ENCODE measurements around the gene CD6. TPM values are rescaled to one million over a fixed set of nuclear protein-coding genes. Genes with fewer than 3 reads are reported as not detected.

Gene CD6
- total and polyA plus RNA-seq, 2 experiments from 2014 or later, result 4.2 TPM; not detected in 1

- H3K4me3 ChIP-seq, result no peak overlapping the region
- no peak overlapping the region for H3K27ac ChIP-seq
- no peaks in the 10 kb centered on the region for H3K36me3 ChIP-seq
- H3K27me3 ChIP-seq, result no peaks in the 10 kb centered on the region
- H3K4me1 ChIP-seq (ENCODE audit: low read depth), result peaks cover 5% of the 10 kb centered on the region
- TF ChIP-seq CTCF (IDR thresholded peaks at IDR 0.05; ENCODE audit: low read depth, low read length), result no peak
- no peak for DNase-seq (ENCODE audit: low read depth in 1 of 2, low spot score in 1 of 2)
- no peaks in the 10 kb centered on the region for H3K9me3 ChIP-seq (ENCODE audit: low read depth)
Measured at GRCh38 chr11:61065955-61066638, 94.6 kb downstream of the CD6 start.

- DNase-seq (ENCODE audit: low read depth in 1 of 2, low spot score in 1 of 2), result no peak
- Histone ChIP-seq H3K27ac (no peak overlapping the region), H3K4me1 (ENCODE audit: low read depth) (peaks cover 8% of the 10 kb centered on the region), H3K27me3 (no peaks in the 10 kb centered on the region), H3K4me3 (no peak overlapping the region), H3K36me3 (no peaks in the 10 kb centered on the region), H3K9me3 (ENCODE audit: low read depth) (no peaks in the 10 kb centered on the region)
- TF ChIP-seq CTCF (IDR thresholded peaks at IDR 0.05; ENCODE audit: low read depth, low read length), result no peak
Measured at GRCh38 chr11:61066645-61067044, 95.2 kb downstream of the CD6 start.

- TF ChIP-seq CTCF (IDR thresholded peaks at IDR 0.05; ENCODE audit: low read depth, low read length), result no peak
- no peak overlapping the region for H3K4me3 ChIP-seq
- H3K36me3 ChIP-seq, result no peaks in the 10 kb centered on the region
- H3K27ac ChIP-seq, result no peak overlapping the region
- H3K9me3 ChIP-seq (ENCODE audit: low read depth), result no peaks in the 10 kb centered on the region
- no peaks in the 10 kb centered on the region for H3K27me3 ChIP-seq
- no peak for DNase-seq (ENCODE audit: low read depth in 1 of 2, low spot score in 1 of 2)
- peaks cover 15% of the 10 kb centered on the region for H3K4me1 ChIP-seq (ENCODE audit: low read depth)
Measured at GRCh38 chr11:61067782-61068446, 96.4 kb downstream of the CD6 start.

- Histone ChIP-seq H3K27me3 (no peaks in the 10 kb centered on the region), H3K36me3 (no peaks in the 10 kb centered on the region), H3K27ac (no peak overlapping the region), H3K4me1 (ENCODE audit: low read depth) (peaks cover 15% of the 10 kb centered on the region), H3K4me3 (no peak overlapping the region), H3K9me3 (ENCODE audit: low read depth) (no peaks in the 10 kb centered on the region)
- no peak for DNase-seq (ENCODE audit: low read depth in 1 of 2, low spot score in 1 of 2)
- no peak for TF ChIP-seq CTCF (IDR thresholded peaks at IDR 0.05; ENCODE audit: low read depth, low read length)
Measured at GRCh38 chr11:61068581-61068980, 97.1 kb downstream of the CD6 start.

- Histone ChIP-seq H3K9me3 (ENCODE audit: low read depth) (no peaks in the 10 kb centered on the region), H3K36me3 (no peaks in the 10 kb centered on the region), H3K27me3 (no peaks in the 10 kb centered on the region), H3K27ac (no peak overlapping the region), H3K4me1 (ENCODE audit: low read depth) (peaks cover 15% of the 10 kb centered on the region), H3K4me3 (no peak overlapping the region)
- TF ChIP-seq CTCF (IDR thresholded peaks at IDR 0.05; ENCODE audit: low read depth, low read length), result no peak
- DNase-seq (ENCODE audit: low read depth in 1 of 2, low spot score in 1 of 2), result no peak
Measured at GRCh38 chr11:61069427-61069826, 97.9 kb downstream of the CD6 start.

Other genes with a start within 250 kb of the CD6 start
- gene MS4A18, start 247.0 kb upstream of the CD6 start, total RNA-seq, result not detected in 2 replicates
- not detected in 2 replicates for gene MS4A18, start 247.0 kb upstream of the CD6 start, polyA plus RNA-seq
- not detected in 2 replicates for gene MS4A15, start 214.8 kb upstream of the CD6 start, total RNA-seq
- gene MS4A15, start 214.8 kb upstream of the CD6 start, polyA plus RNA-seq, result not detected in 2 replicates
- not detected in 2 replicates for gene MS4A10, start 186.3 kb upstream of the CD6 start, total RNA-seq
- gene MS4A10, start 186.3 kb upstream of the CD6 start, polyA plus RNA-seq, result not detected in 2 replicates
- 16.5 and 18.1 TPM in 2 replicates for gene CCDC86, start 129.6 kb upstream of the CD6 start, total RNA-seq
- 30.9 and 37.4 TPM in 2 replicates for gene CCDC86, start 129.6 kb upstream of the CD6 start, polyA plus RNA-seq
- gene PTGDR2, start 115.7 kb upstream of the CD6 start, total RNA-seq, result 0.04 and 0.09 TPM in 2 replicates
- gene PTGDR2, start 115.7 kb upstream of the CD6 start, polyA plus RNA-seq, result 0.07 TPM in 2 replicates
- not detected in 2 replicates for gene ZP1, start 104.1 kb upstream of the CD6 start, total RNA-seq
- 1.9 TPM in 1 of 2 replicates, not detected in the other for gene ZP1, start 104.1 kb upstream of the CD6 start, polyA plus RNA-seq
- gene PRPF19, start 65.1 kb upstream of the CD6 start, total RNA-seq, result 58.8 and 75.2 TPM in 2 replicates
- 14.9 and 17.0 TPM in 2 replicates for gene PRPF19, start 65.1 kb upstream of the CD6 start, polyA plus RNA-seq
- gene TMEM109, start 57.5 kb upstream of the CD6 start, total RNA-seq, result 56.7 and 66.3 TPM in 2 replicates
- 77.7 and 109 TPM in 2 replicates for gene TMEM109, start 57.5 kb upstream of the CD6 start, polyA plus RNA-seq
- gene TMEM132A, start 47.2 kb upstream of the CD6 start, total RNA-seq, result 154 and 188 TPM in 2 replicates
- 143 and 176 TPM in 2 replicates for gene TMEM132A, start 47.2 kb upstream of the CD6 start, polyA plus RNA-seq
- 2.1 TPM in 1 of 2 replicates, not detected in the other for gene SLC15A3, start 19.5 kb upstream of the CD6 start, total RNA-seq
- gene SLC15A3, start 19.5 kb upstream of the CD6 start, polyA plus RNA-seq, result 0.27 TPM in 1 of 2 replicates, not detected in the other
- not detected in 2 replicates for gene CD5, start 130.8 kb downstream of the CD6 start, total RNA-seq
- not detected in 2 replicates for gene CD5, start 130.8 kb downstream of the CD6 start, polyA plus RNA-seq
- 22.0 and 24.6 TPM in 2 replicates for gene VPS37C, start 189.7 kb downstream of the CD6 start, total RNA-seq
- 19.2 and 20.8 TPM in 2 replicates for gene VPS37C, start 189.7 kb downstream of the CD6 start, polyA plus RNA-seq
- gene PGA3, start 231.8 kb downstream of the CD6 start, total RNA-seq, result not detected in 2 replicates
- gene PGA3, start 231.8 kb downstream of the CD6 start, polyA plus RNA-seq, result not detected in 2 replicates